Ovary (tissue), 9 donors: Measurements from ENCODE around the gene ATP6V1A. TPM values are rescaled to one million over a fixed set of nuclear protein-coding genes. Genes with fewer than 3 reads are reported as not detected.

Experiments used
- DNase-seq, 5 donors: peaks; one replicate each; pipeline ENCODE4 v3.0.0-alpha.2; 2019 to 2020
- H3K27ac ChIP-seq, 2 donors: fragments of 200-600 bp; one replicate each; pipeline versions ENCODE4 v1.5.1 to v1.8.0; 2019 to 2022
- H3K27me3 ChIP-seq: fragments of 200-600 bp; one replicate; pipeline ENCODE4 v1.8.0; 2022
- H3K36me3 ChIP-seq: fragments of 200-600 bp; sonication (generic); one replicate; pipeline ENCODE4 v1.5.1; 2019
- H3K4me1 ChIP-seq: one replicate; pipeline ENCODE4 v1.8.1; 2013; ENCODE audit warnings: mild to moderate bottlenecking, moderate library complexity; ENCODE audit not compliant: insufficient read depth
- H3K4me3 ChIP-seq: fragments of 200-600 bp; sonication (generic); one replicate; pipeline ENCODE4 v1.5.1; 2017
- H3K9me3 ChIP-seq, 2 donors: fragments of 200-600 bp in 1 of 2; sonication (generic) in 1 of 2; one replicate each; pipeline versions ENCODE4 v1.5.1 to v1.8.1; 2013 to 2019; ENCODE audit warnings: mild to moderate bottlenecking in 1 of 2, moderate library complexity in 1 of 2
- CTCF ChIP-seq, 3 donors: fragments of 450-650 bp in 2 of 3; fragments of 200-600 bp in 1 of 3; IDR thresholded peaks; one replicate each; pipeline versions ENCODE4 v1.5.1 to v1.8.0; 2016 to 2022; ENCODE audit warnings: antibody characterized with exemption in 3 of 3, mild to moderate bottlenecking in 1 of 3
- EP300 ChIP-seq: sonication (generic); formaldehyde crosslinking; IDR thresholded peaks from one replicate; pipeline ENCODE4 v1.6.1; 2017; ENCODE audit warnings: antibody characterized with exemption
- POLR2A ChIP-seq: fragments of 450-650 bp; IDR thresholded peaks from one replicate; pipeline ENCODE4 v1.6.1; 2017; ENCODE audit warnings: antibody characterized with exemption, mild to moderate bottlenecking, moderate library complexity
- WGBS, 3 donors: extraction: QIAGEN DNeasy Blood & Tissue Kit in 1 of 3; methylation state at CpG; one replicate each; pipeline versions ENCODE4 v1.1.5 to v1.1.7; 2013 to 2017; 5-methylcytosine and 5-hydroxymethylcytosine counted together
- intact Hi-C, 4 donors: fragments of 100-400 bp; cut with DNase I; formaldehyde crosslinking; loops; one replicate each; pipeline versions ENCODE4 v1.11.0 to v1.15.1; 2022 to 2023
- polyA plus RNA-seq, 2 donors: library from polyadenylated mRNA; stranded (reverse); fragments of 200-250 nt in 1 of 2; fragments of 350-450 nt in 1 of 2; fragmentation: Illumina TruSeq in 1 of 2; extraction: RNeasy Lipid Tissue Mini Kit (QIAGEN cat#74804) in 1 of 2; gene quantifications; one replicate each; pipeline ENCODE4 v1.2.3, GENCODE V29; 2013 to 2014
- total RNA-seq, 7 donors: library from RNA; depleted of rRNA in 2 of 7; stranded (reverse); fragments of >200 nt in 2 of 7; fragmentation: NEBNext Ultra II Directional in 3 of 7; extraction: Animal tissue kit (Norgen Biotek cat#: 25700) in 3 of 7; gene quantifications; one replicate each; pipeline versions ENCODE4 v1.1.0 to v1.2.4, GENCODE V29; 2016 to 2023
- donor health status: DM: no; HTN: no; CAD: no; lungs with moderate emphysema.
- donor health status: DM: no; HTN: no; CAD: no.
- donor health status: Bipolar disorder and iron deficiency.
- donor health status: DM: yes; HTN: yes; CAD: no.
- donor health status: DM: no; HTN: no; CAD: no.
- donor health status: DM: yes; HTN: yes; CAD: no.

Gene ATP6V1A
- total and polyA plus RNA-seq, 9 donors = 9.3 to 55.3 (median 38.3) TPM

- H3K36me3 ChIP-seq = no peaks in the 10 kb centered on the region
- no peaks in the 10 kb centered on the region for H3K9me3 ChIP-seq
- H3K27me3 ChIP-seq = no peaks in the 10 kb centered on the region
- H3K4me1 ChIP-seq = no peaks in the 10 kb centered on the region
- intact Hi-C loops = no loop called here
- no peak overlapping the region for H3K27ac ChIP-seq
- TF ChIP-seq CTCF (IDR thresholded peaks at IDR 0.05) (no peak), EP300 (no peak), POLR2A (no peak)
- H3K4me3 ChIP-seq = no peak overlapping the region
- no peak for DNase-seq
- WGBS, 3 donors = 96 to 100% (median 99%) methylated on average over 1 of the region's 1 CpG
These were observed 11.7 kb downstream of the ATP6V1A start for GRCh38 chr3:113758389-113759024.

- 85 to 90% (median 88%) methylated on average over 2 of the region's 2 CpGs for WGBS, 3 donors
- no peak for TF ChIP-seq EP300
- no peak for TF ChIP-seq CTCF (IDR thresholded peaks at IDR 0.05)
- no peak for TF ChIP-seq POLR2A
- no peak for DNase-seq
- H3K27me3 ChIP-seq = no peaks in the 10 kb centered on the region
- H3K4me3 ChIP-seq = no peak overlapping the region
- H3K9me3 ChIP-seq = no peaks in the 10 kb centered on the region
- no peaks in the 10 kb centered on the region for H3K36me3 ChIP-seq
- intact Hi-C loops = no loop called here
- H3K27ac ChIP-seq = no peak overlapping the region
- H3K4me1 ChIP-seq = no peaks in the 10 kb centered on the region
These were observed 17.9 kb downstream of the ATP6V1A start for GRCh38 chr3:113764698-113765097.

- no peak overlapping the region for H3K4me3 ChIP-seq
- no peak for DNase-seq
- TF ChIP-seq CTCF (IDR thresholded peaks at IDR 0.05) (no peak), POLR2A (no peak), EP300 (no peak)
- H3K27ac ChIP-seq = no peak overlapping the region
- H3K4me1 ChIP-seq = no peaks in the 10 kb centered on the region
- no peaks in the 10 kb centered on the region for H3K9me3 ChIP-seq
- H3K36me3 ChIP-seq = no peaks in the 10 kb centered on the region
- H3K27me3 ChIP-seq = no peaks in the 10 kb centered on the region
- intact Hi-C loops = no loop called here
These were observed 22.7 kb downstream of the ATP6V1A start for GRCh38 chr3:113769551-113769950.

GRCh38 chr3:113771993-113772392, 25.2 kb downstream of the ATP6V1A start:
- intact Hi-C loops = no loop called here
- Histone ChIP-seq H3K4me3 (no peak overlapping the region), H3K27me3 (no peaks in the 10 kb centered on the region)

More at GRCh38 chr3:113771993-113772392, 25.2 kb downstream of the ATP6V1A start:
- H3K4me1 ChIP-seq = peaks cover 4% of the 10 kb centered on the region
- TF ChIP-seq POLR2A = no peak
- no peak for TF ChIP-seq EP300
- TF ChIP-seq CTCF (IDR thresholded peaks at IDR 0.05) = no peak
- no peaks in the 10 kb centered on the region for H3K9me3 ChIP-seq
- H3K27ac ChIP-seq = no peak overlapping the region
- no peak for DNase-seq
- H3K36me3 ChIP-seq = no peaks in the 10 kb centered on the region
